H9 (cell line): ENCODE measurements around the gene NPM3. TPM values are rescaled to one million over a fixed set of nuclear protein-coding genes. Genes with fewer than 3 reads are reported as not detected.

ENCODE experiments used
- DNase-seq: peaks from one replicate; pipeline ENCODE4 v3.0.0-alpha.2; 2017
- H2AFZ ChIP-seq: one replicate; pipeline ENCODE4 v1.6.1; 2013; ENCODE audit warnings: mild to moderate bottlenecking, low read length, control low read depth, moderate library complexity
- H2AK5ac ChIP-seq: 2 replicates; pipeline ENCODE4 v1.6.1; 2013; ENCODE audit warnings: low read length, control low read depth, mixed read lengths; ENCODE audit not compliant: insufficient read length
- H2BK120ac ChIP-seq: one replicate; pipeline ENCODE4 v1.6.1; 2013; ENCODE audit warnings: low read depth, mild to moderate bottlenecking, low read length, control low read depth, inconsistent platforms; ENCODE audit not compliant: poor library complexity, severe bottlenecking
- H2BK12ac ChIP-seq: 2 replicates; pipeline ENCODE4 v1.6.1; 2013; ENCODE audit warnings: low read length, control low read depth, mixed read lengths, low read depth; ENCODE audit not compliant: insufficient read length
- H2BK15ac ChIP-seq: 2 replicates; pipeline ENCODE4 v1.6.1; 2013; ENCODE audit warnings: low read depth, low read length, control low read depth
- H2BK20ac ChIP-seq: one replicate; pipeline ENCODE4 v1.6.1; 2013; ENCODE audit warnings: low read depth, mild to moderate bottlenecking, low read length, control low read depth, inconsistent platforms; ENCODE audit not compliant: poor library complexity, severe bottlenecking
- H2BK5ac ChIP-seq: 2 replicates; pipeline ENCODE4 v1.6.1; 2013; ENCODE audit warnings: low read length, control low read depth, mixed read lengths; ENCODE audit not compliant: insufficient read length
- H3K14ac ChIP-seq: 2 replicates; pipeline ENCODE4 v1.6.1; 2013; ENCODE audit warnings: low read length, control low read depth; ENCODE audit not compliant: insufficient read depth
- H3K18ac ChIP-seq: 2 replicates; pipeline ENCODE4 v1.6.1; 2013; ENCODE audit warnings: low read depth, mild to moderate bottlenecking, mixed read lengths, low read length, control low read depth; ENCODE audit not compliant: insufficient read length
- H3K23ac ChIP-seq: 2 replicates; pipeline ENCODE4 v1.6.1; 2013; ENCODE audit warnings: low read length, control low read depth, mixed read lengths, low read depth; ENCODE audit not compliant: insufficient read length
- H3K23me2 ChIP-seq: 2 replicates; pipeline ENCODE4 v1.6.1; 2013; ENCODE audit warnings: low read depth, mild to moderate bottlenecking, mixed read lengths, low read length, control low read depth; ENCODE audit not compliant: insufficient read length, poor library complexity, severe bottlenecking
- H3K27ac ChIP-seq: 2 replicates; pipeline ENCODE4 v1.5.1; 2013; ENCODE audit warnings: low read length, control low read depth, mixed read lengths, low read depth; ENCODE audit not compliant: insufficient read length
- H3K27me3 ChIP-seq: 2 replicates; pipeline ENCODE4 v1.6.1; 2013; ENCODE audit warnings: low read length, control low read depth, inconsistent platforms; ENCODE audit not compliant: insufficient read depth
- H3K4ac ChIP-seq: 2 replicates; pipeline ENCODE4 v1.6.1; 2013; ENCODE audit warnings: low read depth, mild to moderate bottlenecking, control low read depth, inconsistent platforms, low read length, moderate library complexity
- H3K4me1 ChIP-seq: 2 replicates; pipeline ENCODE4 v1.6.1; 2013; ENCODE audit warnings: low read length, control low read depth, inconsistent platforms; ENCODE audit not compliant: insufficient read depth
- H3K4me2 ChIP-seq: 2 replicates; pipeline ENCODE4 v1.6.1; 2013; ENCODE audit warnings: low read length, control low read depth, mixed read lengths; ENCODE audit not compliant: insufficient read length, insufficient read depth
- H3K56ac ChIP-seq: 2 replicates; pipeline ENCODE4 v1.6.1; 2013; ENCODE audit warnings: low read depth, mild to moderate bottlenecking, mixed read lengths, low read length, control low read depth; ENCODE audit not compliant: insufficient read length
- H3K79me1 ChIP-seq: 2 replicates; pipeline ENCODE4 v1.6.1; 2013; ENCODE audit warnings: low read depth, mild to moderate bottlenecking, moderate library complexity, low read length, control low read depth, inconsistent platforms; ENCODE audit not compliant: insufficient read depth, poor library complexity, severe bottlenecking
- H3K79me2 ChIP-seq: 2 replicates; pipeline ENCODE4 v1.6.1; 2013; ENCODE audit warnings: low read length, control low read depth, inconsistent platforms; ENCODE audit not compliant: insufficient read depth
- H3K9ac ChIP-seq: 2 replicates; pipeline ENCODE4 v1.6.1; 2013; ENCODE audit warnings: low read length, control low read depth, mixed read lengths; ENCODE audit not compliant: insufficient read length; ENCODE audit errors: extremely low read depth
- H3K9me3 ChIP-seq: one replicate; pipeline ENCODE4 v1.6.1; 2013; ENCODE audit warnings: low read depth, low read length, inconsistent platforms; ENCODE audit not compliant: control insufficient read depth
- H3T11ph ChIP-seq: one replicate; pipeline ENCODE4 v1.6.1; 2013; ENCODE audit warnings: mild to moderate bottlenecking, low read length, control low read depth, inconsistent platforms
- H4K20me1 ChIP-seq: one replicate; pipeline ENCODE4 v1.6.1; 2013; ENCODE audit not compliant: control insufficient read depth, insufficient read length, insufficient read depth
- H4K5ac ChIP-seq: 2 replicates; pipeline ENCODE4 v1.6.1; 2013; ENCODE audit warnings: low read depth, mild to moderate bottlenecking, mixed read lengths, low read length, control low read depth; ENCODE audit not compliant: insufficient read length
- H4K8ac ChIP-seq: replicated peaks from 2 replicates; pipeline ENCODE4 v1.6.1; 2013; ENCODE audit warnings: low read length, control low read depth, mixed read lengths, low read depth; ENCODE audit not compliant: insufficient read length
- H4K91ac ChIP-seq: 2 replicates; pipeline ENCODE4 v1.6.1; 2013; ENCODE audit warnings: low read depth, mild to moderate bottlenecking, moderate library complexity, mixed read lengths, low read length, control low read depth; ENCODE audit not compliant: insufficient read length
- H3K27ac Mint-ChIP-seq, 3 experiments: 2 replicates in 2 of 3; 3 replicates in 1 of 3; pipeline ENCODE4 v1.8.0; 2020 to 2021; ENCODE audit warnings: mixed read lengths in 3 of 3, mild to moderate bottlenecking in 1 of 3, moderate library complexity in 1 of 3
- H3K27me3 Mint-ChIP-seq: 2 replicates; pipeline ENCODE4 v1.8.0; 2021; ENCODE audit warnings: low read depth, mild to moderate bottlenecking, moderate library complexity, mixed read lengths
- H3K36me3 Mint-ChIP-seq, 3 experiments: 2 replicates in 2 of 3; 3 replicates in 1 of 3; pipeline ENCODE4 v1.8.0; 2020 to 2021; ENCODE audit warnings: low read depth in 3 of 3, mixed read lengths in 3 of 3; ENCODE audit not compliant: insufficient read depth in 1 of 3
- H3K4me1 Mint-ChIP-seq, 2 experiments: 2 replicates each; pipeline ENCODE4 v1.8.0; 2020; ENCODE audit warnings: mixed read lengths in 2 of 2
- H3K4me3 Mint-ChIP-seq, 2 experiments: 2 replicates in 1 of 2; 3 replicates in 1 of 2; pipeline ENCODE4 v1.8.0; 2020 to 2021; ENCODE audit warnings: mild to moderate bottlenecking in 2 of 2, mixed read lengths in 2 of 2, moderate library complexity in 1 of 2
- H3K9me3 Mint-ChIP-seq, 2 experiments: 2 replicates in 1 of 2; 3 replicates in 1 of 2; pipeline ENCODE4 v1.8.0; 2020; ENCODE audit warnings: mild to moderate bottlenecking in 2 of 2, mixed read lengths in 2 of 2, moderate library complexity in 1 of 2
- CTCF ChIP-seq: fragments of 200-600 bp; sonication (generic); conservative IDR thresholded peaks from 3 replicates; pipeline ENCODE4 v1.8.0; 2021; ENCODE audit warnings: antibody characterized with exemption, mild to moderate bottlenecking
- WGBS: extraction: QIAGEN DNeasy Blood & Tissue Kit; methylation state at CpG from one replicate; pipeline ENCODE4 v1.1.7; 2013; ENCODE audit warnings: missing lambda C conversion rate, low lambda C conversion rate, mixed read lengths; ENCODE audit not compliant: insufficient read length; ENCODE audit errors: extremely low coverage; 5-methylcytosine and 5-hydroxymethylcytosine counted together
- total RNA-seq: library from RNA; stranded (reverse); gene quantifications from 2 replicates; pipeline ENCODE4 v1.2.1, GENCODE V29; 2021

Gene NPM3
- total RNA-seq, 1 experiment from 2014 or later = 133 TPM

GRCh38 chr10:101760510-101760909 lies 22.7 kb downstream of the NPM3 start:
- Histone ChIP-seq H2BK15ac (no peak overlapping the region), H3K14ac (no peak overlapping the region), H4K8ac (no peak overlapping the region), H3K4ac (no peak overlapping the region), H3K4me2 (no peak overlapping the region), H2BK120ac (no peak overlapping the region), H3K9me3 (no peaks in the 10 kb centered on the region), H3K9ac (no peak overlapping the region), H4K91ac (no peak overlapping the region), H2BK5ac (no peak overlapping the region), H3K4me1 (no peaks in the 10 kb centered on the region; the same call in 1 of the 2 replicates), H3K27ac (no peak overlapping the region), H3K27me3 (no peaks in the 10 kb centered on the region; the same call in 1 of the 2 replicates), H2AFZ (no peak overlapping the region), H3K23ac (no peak overlapping the region), H3K79me2 (no peaks in the 10 kb centered on the region), H3K18ac (no peak overlapping the region), H3K23me2 (no peaks in the 10 kb centered on the region), H2BK12ac (no peak overlapping the region), H3K56ac (no peak overlapping the region), H4K5ac (no peak overlapping the region), H3T11ph (no peak overlapping the region), H2BK20ac (no peak overlapping the region), H3K79me1 (no peaks in the 10 kb centered on the region), H2AK5ac (no peak overlapping the region), H4K20me1 (no peaks in the 10 kb centered on the region)
- H3K27ac Mint-ChIP-seq = no peak overlapping the region
- WGBS = no CpG with 5 or more reads among the region's 3 CpGs
- peaks cover 12 to 25% of the 10 kb centered on the region in 2 experiments for H3K4me1 Mint-ChIP-seq
- peaks cover 26% of the 10 kb centered on the region for H3K27me3 Mint-ChIP-seq
- no peak for DNase-seq
- H3K4me3 Mint-ChIP-seq = no peak overlapping the region
- H3K9me3 Mint-ChIP-seq = no peaks in the 10 kb centered on the region; a peak in 1 of 5 replicates
- no peaks in the 10 kb centered on the region for H3K36me3 Mint-ChIP-seq
- no peak for TF ChIP-seq CTCF
